Effector memory CD4-positive, alpha-beta T cell (primary cell): Measurements from ENCODE around the gene TRABD2B.

Experiments used
- DNase-seq, 3 donors: peaks; one replicate each; pipeline ENCODE4 v3.0.0-alpha.2; 2020
- H3K27ac ChIP-seq: 2 replicates; pipeline ENCODE4 v1.7.0; 2013; ENCODE audit warnings: mild to moderate bottlenecking, low read length, moderate library complexity; ENCODE audit not compliant: insufficient read depth, poor library complexity, severe bottlenecking
- H3K27me3 ChIP-seq: replicated peaks from 2 replicates; pipeline ENCODE4 v1.7.0; 2013; ENCODE audit warnings: mild to moderate bottlenecking, low read length; ENCODE audit not compliant: insufficient read depth, control insufficient read depth, poor library complexity, severe bottlenecking
- H3K36me3 ChIP-seq: 2 replicates; pipeline ENCODE4 v1.7.0; 2013; ENCODE audit warnings: mild to moderate bottlenecking, low read length, moderate library complexity; ENCODE audit not compliant: control insufficient read depth, insufficient read depth
- H3K4me1 ChIP-seq: 2 replicates; pipeline ENCODE4 v1.7.0; 2013; ENCODE audit warnings: low read length, mild to moderate bottlenecking; ENCODE audit not compliant: control insufficient read depth, insufficient read depth, poor library complexity, severe bottlenecking
- H3K4me3 ChIP-seq: 2 replicates; pipeline ENCODE4 v1.7.0; 2013; ENCODE audit warnings: low read length, low read depth, mild to moderate bottlenecking; ENCODE audit not compliant: insufficient read depth, poor library complexity, severe bottlenecking
- H3K9me3 ChIP-seq: 2 replicates; pipeline ENCODE4 v1.7.0; 2013; ENCODE audit warnings: mild to moderate bottlenecking, low read length, moderate library complexity; ENCODE audit not compliant: control insufficient read depth
- total RNA-seq, 3 donors: gene quantifications; one replicate each; lab custom pipeline; 2026; lab: John Stamatoyannopoulos, UW

Gene TRABD2B
- total RNA-seq: 0 reads per million in 3 donors

DNA sequence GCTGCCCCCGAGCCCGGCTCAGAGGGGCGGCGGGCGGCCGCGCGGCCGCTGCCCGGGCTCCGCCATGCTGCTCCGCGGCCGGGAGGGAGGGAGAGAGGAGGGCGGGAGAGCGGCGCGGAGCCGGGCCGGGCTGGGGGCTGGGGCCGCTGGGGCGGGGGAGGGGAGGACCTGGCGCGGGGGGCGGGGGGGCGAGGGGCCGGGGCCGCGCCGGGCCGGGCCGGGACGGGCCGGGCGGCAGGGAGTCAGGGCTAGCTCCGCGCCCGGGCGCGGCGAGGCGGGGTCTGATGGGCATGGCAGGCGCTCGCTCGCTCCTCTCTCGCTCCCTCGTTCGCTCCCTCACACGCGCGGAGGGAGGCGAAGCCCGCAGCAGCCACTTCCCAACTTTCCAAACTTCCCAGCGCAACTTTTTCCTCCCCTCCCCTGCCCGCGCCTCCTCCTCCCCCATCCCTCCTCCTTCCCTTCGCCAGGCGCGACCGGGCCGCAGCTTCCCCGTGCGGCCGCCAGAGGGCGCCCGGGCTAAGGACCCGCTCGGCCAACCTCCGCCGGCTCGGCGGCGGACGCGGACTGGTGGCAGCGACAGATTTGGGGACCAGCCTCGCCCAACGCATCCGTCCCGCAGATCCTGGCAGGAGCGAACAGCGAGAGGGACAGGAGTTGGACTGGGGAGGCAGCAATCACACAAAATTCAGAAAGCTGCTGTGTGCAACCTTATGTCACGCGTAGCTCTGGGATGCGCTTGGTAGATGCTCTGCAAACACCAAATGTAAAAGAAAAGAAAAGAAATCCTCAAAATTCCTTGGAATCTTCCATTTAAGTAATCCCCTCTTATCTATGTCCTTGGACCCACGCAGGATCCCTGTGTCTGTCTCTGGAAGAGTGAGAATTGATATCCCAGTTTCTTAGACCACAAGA lies at the start of gene TRABD2B:
TSS of gene TRABD2B (minus strand) at position 97 of the 912 bp plus-strand sequence.
- Histone ChIP-seq H3K27ac (no peak within 1 kb of the TSS), H3K36me3 (no peaks in the 10 kb centered on the region), H3K27me3 (no peaks in the 10 kb centered on the region), H3K4me1 (peaks cover 4% of the 10 kb centered on the region), H3K4me3 (peak within 1 kb of the TSS; percentile 39), H3K9me3 (no peaks in the 10 kb centered on the region)
- peak; percentile 7 to 26 (median 11) for DNase-seq

DNA sequence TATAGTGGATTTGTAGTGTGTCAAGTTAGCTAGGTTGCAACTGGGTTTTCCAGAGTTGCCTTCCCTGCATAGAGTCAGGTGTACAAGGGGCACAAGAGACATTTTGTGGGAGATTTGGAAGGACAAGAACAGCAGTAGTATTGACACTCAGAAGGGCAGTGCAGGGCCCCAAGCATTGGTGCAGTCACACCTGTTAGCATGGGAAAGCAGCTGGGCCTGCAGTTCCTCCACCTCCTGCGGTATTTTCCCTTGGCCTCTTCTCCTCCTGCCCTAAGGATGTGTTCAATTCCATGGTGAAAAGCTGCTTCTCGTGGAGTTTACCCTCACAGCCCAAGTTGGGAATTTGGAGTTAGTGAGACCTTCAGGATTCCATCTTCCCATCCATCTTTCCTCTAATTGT lies 47.1 kb upstream of the TRABD2B start:
- Histone ChIP-seq H3K27ac (no peak overlapping the region), H3K4me3 (no peak overlapping the region), H3K27me3 (no peaks in the 10 kb centered on the region), H3K36me3 (no peaks in the 10 kb centered on the region), H3K4me1 (no peaks in the 10 kb centered on the region), H3K9me3 (no peaks in the 10 kb centered on the region)
- no peak for DNase-seq

DNA sequence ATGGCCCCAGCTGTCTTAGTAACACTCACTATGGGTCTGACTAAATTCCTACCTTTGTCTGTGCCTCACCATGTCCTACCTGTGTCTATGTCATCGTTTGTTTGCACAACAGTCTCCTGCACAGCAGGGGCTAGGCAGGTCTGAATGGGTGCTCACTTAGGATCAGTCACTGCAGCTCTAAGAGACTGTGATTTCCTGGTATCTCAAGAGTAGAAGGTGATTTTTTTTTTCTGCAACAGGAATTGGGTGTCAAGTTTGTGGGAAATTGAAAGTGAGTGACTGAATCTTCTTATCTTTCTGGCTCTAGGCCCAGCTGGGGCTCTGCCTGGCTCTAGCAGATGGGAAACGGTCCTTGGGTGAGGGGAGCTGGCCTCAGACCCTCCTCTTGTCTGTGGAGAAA lies 46.4 kb upstream of the TRABD2B start:
- Histone ChIP-seq H3K4me3 (no peak overlapping the region), H3K36me3 (no peaks in the 10 kb centered on the region), H3K9me3 (no peaks in the 10 kb centered on the region), H3K27me3 (no peaks in the 10 kb centered on the region), H3K27ac (no peak overlapping the region), H3K4me1 (no peaks in the 10 kb centered on the region)
- DNase-seq: no peak

DNA sequence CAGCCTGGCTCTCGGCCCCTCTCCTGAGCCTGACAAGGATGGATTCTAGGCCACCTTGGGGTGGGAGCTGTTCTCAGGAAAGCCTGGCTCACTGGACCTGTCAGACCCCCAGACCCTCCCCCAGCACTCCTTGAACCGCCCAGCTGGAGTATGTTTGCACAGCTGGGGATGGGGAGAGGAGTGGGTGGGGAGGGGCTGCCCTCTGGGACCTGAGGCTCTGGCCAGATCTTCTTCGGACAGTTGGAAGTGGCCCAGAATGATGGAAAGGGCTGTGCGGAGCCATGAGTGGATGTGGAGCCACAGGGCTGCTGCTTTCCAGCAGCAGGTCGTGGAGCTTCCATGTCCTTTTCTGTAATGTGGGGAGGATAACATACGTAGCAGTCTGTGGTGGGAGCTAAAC lies 43.0 kb upstream of the TRABD2B start:
- Histone ChIP-seq H3K4me1 (no peaks in the 10 kb centered on the region), H3K4me3 (no peak overlapping the region), H3K27ac (no peak overlapping the region), H3K9me3 (no peaks in the 10 kb centered on the region), H3K36me3 (no peaks in the 10 kb centered on the region), H3K27me3 (no peaks in the 10 kb centered on the region)
- DNase-seq: no peak

DNA sequence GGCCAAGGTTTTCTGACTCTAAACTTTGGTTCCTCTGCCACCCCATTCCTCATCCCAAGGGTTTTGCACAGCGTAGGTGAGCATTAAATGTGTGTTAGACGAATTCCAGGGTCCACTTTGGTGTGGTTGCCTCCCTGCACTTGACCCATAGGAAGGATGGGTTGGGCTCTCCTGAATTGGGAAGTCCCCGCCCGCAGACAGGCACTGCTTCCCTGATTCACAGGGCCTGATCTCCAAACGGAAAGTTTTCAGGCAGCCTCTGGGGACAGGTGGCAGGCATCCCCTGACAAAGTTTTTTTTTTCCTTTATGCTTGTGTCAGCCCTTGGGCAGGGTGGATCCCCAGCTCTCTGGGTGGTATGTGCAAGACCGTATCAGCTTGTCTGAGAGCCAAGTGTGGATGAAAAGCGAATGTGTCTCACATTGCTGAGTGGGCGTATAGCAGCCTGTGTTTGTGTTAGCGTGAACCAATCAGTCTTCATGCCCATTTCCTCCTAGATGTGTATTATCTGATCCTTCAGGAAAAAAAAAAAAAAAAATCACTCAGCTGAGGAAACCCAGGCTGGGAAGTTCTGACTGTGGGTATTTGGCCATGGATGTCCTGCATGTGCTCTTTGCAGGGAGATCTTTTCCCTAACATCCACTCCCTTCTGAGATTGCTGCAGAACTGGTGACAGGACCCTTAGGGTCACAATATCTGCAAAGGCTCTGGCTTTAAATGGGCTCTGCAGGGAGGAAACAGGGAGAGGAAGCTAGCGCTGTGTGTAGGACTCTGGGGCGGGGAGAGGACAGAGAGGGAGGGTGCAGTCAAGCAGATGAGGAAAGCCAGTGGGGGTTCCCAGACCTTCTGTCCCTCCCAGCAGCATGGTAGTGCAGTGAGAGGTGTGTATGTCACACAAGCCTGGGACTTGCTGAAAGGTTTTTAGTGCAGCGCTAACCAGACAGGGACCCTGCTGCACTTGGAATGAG lies 42.2 kb upstream of the TRABD2B start:
- Histone ChIP-seq H3K27ac (no peak overlapping the region), H3K4me1 (no peaks in the 10 kb centered on the region), H3K27me3 (no peaks in the 10 kb centered on the region)

DNA sequence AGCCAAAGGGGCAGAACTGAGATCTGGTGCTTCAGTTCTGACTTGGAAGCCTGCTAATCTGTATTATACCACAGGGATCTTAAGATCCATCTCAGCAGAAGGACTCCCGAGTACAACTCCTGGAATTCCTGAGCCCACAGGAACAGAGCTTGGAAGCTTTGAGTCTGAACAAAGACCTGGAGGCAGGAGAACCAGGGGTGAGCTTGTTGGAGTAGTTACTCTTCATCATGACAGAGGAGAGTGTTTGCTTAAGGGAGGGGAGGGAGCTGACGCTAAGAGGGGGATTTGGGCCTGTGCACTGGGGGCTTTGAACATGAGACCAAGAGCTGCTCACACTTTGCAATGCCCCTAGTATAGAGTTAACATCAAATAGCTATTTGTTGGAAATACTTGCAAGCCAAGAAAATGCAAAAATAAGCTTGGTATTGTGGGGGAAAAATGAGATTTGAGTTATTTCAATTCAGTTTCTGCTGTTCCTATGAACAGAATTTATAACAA lies 41.1 kb upstream of the TRABD2B start:
- DNase-seq: no peak
- H3K27ac ChIP-seq: no peak overlapping the region
- H3K36me3 ChIP-seq: no peaks in the 10 kb centered on the region
- H3K4me3 ChIP-seq: no peak overlapping the region
- H3K9me3 ChIP-seq: no peaks in the 10 kb centered on the region
- H3K4me1 ChIP-seq: no peaks in the 10 kb centered on the region
- no peaks in the 10 kb centered on the region for H3K27me3 ChIP-seq

More for the DNA sequence above, 42.2 kb upstream of the TRABD2B start:
- Histone ChIP-seq H3K9me3 (no peaks in the 10 kb centered on the region), H3K36me3 (no peaks in the 10 kb centered on the region), H3K4me3 (no peak overlapping the region)
- DNase-seq: no peak

DNA sequence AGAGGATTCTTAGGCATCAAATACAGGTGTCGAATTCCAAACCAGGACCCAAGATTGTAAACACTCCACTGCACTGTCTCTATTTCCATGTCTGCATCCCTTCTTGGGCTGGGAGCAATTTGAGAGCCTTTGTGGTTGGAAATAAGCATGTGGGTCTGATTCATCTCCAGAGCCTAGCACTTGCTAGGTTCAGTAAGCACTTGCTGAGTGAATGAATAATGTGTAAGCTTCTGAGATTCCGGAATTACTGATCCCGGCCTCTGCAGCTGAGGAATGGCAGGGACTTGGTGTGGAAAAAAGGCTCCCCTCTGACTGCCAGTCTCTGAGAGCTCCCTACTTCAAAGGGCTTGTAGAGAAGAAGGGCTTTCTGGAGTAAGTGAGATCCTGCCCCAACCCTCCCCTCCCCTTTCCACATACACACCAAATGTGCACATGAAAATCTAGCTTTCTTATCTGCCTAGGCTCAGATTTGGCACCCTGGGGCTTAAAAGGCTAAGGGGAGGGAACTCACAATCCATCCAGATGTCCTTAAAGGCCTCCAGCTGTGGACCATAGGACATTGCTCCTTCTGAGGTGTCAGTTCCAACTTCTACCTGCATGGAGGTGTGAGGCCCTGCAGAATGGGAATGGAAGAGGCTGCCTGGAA lies 39.6 kb upstream of the TRABD2B start:
- Histone ChIP-seq H3K36me3 (no peaks in the 10 kb centered on the region), H3K27ac (no peak overlapping the region), H3K9me3 (no peaks in the 10 kb centered on the region), H3K4me1 (no peaks in the 10 kb centered on the region), H3K4me3 (no peak overlapping the region), H3K27me3 (no peaks in the 10 kb centered on the region)
- DNase-seq: no peak

DNA sequence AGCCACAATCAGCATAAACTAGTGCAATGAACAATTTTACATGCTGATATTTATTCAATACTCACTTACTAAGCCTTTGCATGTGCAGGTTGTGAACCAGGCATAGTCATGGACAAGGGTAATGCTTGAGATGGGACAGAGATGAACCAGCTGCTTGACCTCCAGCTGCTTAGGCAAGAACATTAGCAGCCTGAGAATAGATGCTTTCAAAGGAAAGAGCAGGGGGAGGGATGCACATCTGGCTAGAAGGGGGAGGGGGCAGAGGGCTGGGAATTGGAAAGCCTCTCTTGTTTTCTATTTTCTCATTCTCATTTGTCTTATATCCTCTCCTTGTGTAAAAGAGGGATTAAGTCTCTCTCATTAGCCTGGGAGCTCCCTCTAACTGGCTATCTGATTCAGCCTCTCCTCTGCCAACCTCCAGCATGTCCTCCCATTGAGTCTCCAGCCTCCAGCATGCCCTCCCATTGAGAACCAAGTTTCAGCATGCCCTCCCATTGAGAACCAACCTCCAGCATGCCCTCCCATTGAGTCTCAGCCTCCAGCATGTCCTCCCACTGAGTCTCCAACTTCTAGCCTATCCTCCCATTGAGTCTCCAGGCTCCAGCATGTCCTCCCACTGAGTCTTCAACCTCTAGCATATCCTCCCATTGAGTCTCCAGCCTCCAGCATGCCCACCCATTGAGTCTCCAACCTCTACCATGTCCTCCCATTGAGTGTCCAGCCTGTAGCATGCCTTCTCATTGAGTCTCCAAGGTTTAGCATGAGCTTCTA lies 38.4 kb upstream of the TRABD2B start:
- Histone ChIP-seq H3K27me3 (no peaks in the 10 kb centered on the region), H3K9me3 (no peaks in the 10 kb centered on the region), H3K4me1 (no peaks in the 10 kb centered on the region), H3K36me3 (no peaks in the 10 kb centered on the region), H3K4me3 (no peak overlapping the region), H3K27ac (no peak overlapping the region)
- DNase-seq: no peak

DNA sequence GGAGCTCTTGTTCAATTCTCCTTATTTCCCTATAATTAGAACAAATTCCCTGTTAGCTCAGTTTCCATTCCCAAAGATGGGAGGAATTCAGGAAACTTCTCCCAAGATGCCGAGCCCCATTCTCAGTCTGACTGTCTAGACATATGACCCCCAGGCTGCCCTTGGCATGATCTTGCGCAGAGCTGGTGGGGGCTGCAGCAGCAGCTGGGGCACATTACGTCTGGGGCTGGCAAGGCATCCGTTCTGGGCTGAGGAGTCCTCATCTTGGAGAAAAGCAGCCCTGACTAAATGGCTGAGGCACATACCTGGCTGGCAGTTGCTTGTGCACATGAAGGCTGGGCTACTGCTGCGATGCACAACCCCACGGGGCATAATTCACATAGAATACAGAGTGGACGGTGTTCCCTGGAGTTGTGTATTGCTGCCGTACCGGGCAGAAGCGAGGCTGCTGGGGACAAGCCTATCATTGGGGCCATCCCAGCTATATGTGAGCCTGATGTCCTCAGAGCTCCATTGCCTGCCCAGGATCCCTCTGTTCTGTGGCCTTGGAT lies 36.4 kb upstream of the TRABD2B start:
- no peak overlapping the region for H3K27ac ChIP-seq
- H3K9me3 ChIP-seq: no peaks in the 10 kb centered on the region
- no peak for DNase-seq
- H3K4me3 ChIP-seq: no peak overlapping the region
- no peaks in the 10 kb centered on the region for H3K27me3 ChIP-seq
- H3K36me3 ChIP-seq: no peaks in the 10 kb centered on the region
- H3K4me1 ChIP-seq: no peaks in the 10 kb centered on the region
